ENCODE results near the gene RNF157.

Gene RNF157

GRCh38 chr17:76219670-76220383, 20.5 kb downstream of the RNF157 start:
- Histone ChIP-seq H3K27ac (no peak overlapping the region), H3K79me2 (ENCODE audit: insufficient read depth, low read depth) (no peaks in the 10 kb centered on the region), H3K4me2 (no peak overlapping the region), H3K27me3 (ENCODE audit: insufficient read depth, low read depth) (no peaks in the 10 kb centered on the region), H4K20me1 (ENCODE audit: insufficient read depth) (no peaks in the 10 kb centered on the region), H3K36me3 (ENCODE audit: insufficient read depth) (no peaks in the 10 kb centered on the region), H3K9ac (no peak overlapping the region), H3K4me3 (IDR thresholded peaks at IDR 0.05; ENCODE audit: insufficient read depth, low read depth, low read length) (no peak overlapping the region), H2AFZ (ENCODE audit: low read depth) (no peak overlapping the region), H3K4me1 (ENCODE audit: low read depth, poor library complexity, severe bottlenecking) (peaks cover 12% of the 10 kb centered on the region)
- TF ChIP-seq CTCF (conservative IDR thresholded peaks at IDR 0.05; ENCODE audit: low read depth, low read length): no peak

GRCh38 chr17:76217081-76217480, 23.2 kb downstream of the RNF157 start:
- Histone ChIP-seq H2AFZ (ENCODE audit: low read depth) (no peak overlapping the region), H3K79me2 (ENCODE audit: insufficient read depth, low read depth) (no peaks in the 10 kb centered on the region), H3K36me3 (ENCODE audit: insufficient read depth) (no peaks in the 10 kb centered on the region), H3K4me2 (no peak overlapping the region), H3K9ac (no peak overlapping the region), H3K4me1 (ENCODE audit: low read depth, poor library complexity, severe bottlenecking) (peaks cover 22% of the 10 kb centered on the region), H3K4me3 (IDR thresholded peaks at IDR 0.05; ENCODE audit: insufficient read depth, low read depth, low read length) (no peak overlapping the region), H4K20me1 (ENCODE audit: insufficient read depth) (no peaks in the 10 kb centered on the region), H3K27ac (no peak overlapping the region), H3K27me3 (ENCODE audit: insufficient read depth, low read depth) (no peaks in the 10 kb centered on the region)
- no peak for TF ChIP-seq CTCF (conservative IDR thresholded peaks at IDR 0.05; ENCODE audit: low read depth, low read length)

- no peak for TF ChIP-seq CTCF (conservative IDR thresholded peaks at IDR 0.05; ENCODE audit: low read depth, low read length)
Measured at GRCh38 chr17:76213491-76213890, 26.8 kb downstream of the RNF157 start.

GRCh38 chr17:76208120-76208519, 32.2 kb downstream of the RNF157 start:
- peak overlapping the region; percentile 53 for H3K4me2 ChIP-seq
- no peaks in the 10 kb centered on the region for H3K27me3 ChIP-seq (ENCODE audit: insufficient read depth, low read depth)
- no peaks in the 10 kb centered on the region for H3K36me3 ChIP-seq (ENCODE audit: insufficient read depth)
- no peak overlapping the region for H2AFZ ChIP-seq (ENCODE audit: low read depth)
- no peak overlapping the region for H3K4me3 ChIP-seq (IDR thresholded peaks at IDR 0.05; ENCODE audit: insufficient read depth, low read depth, low read length)
- H3K4me1 ChIP-seq (ENCODE audit: low read depth, poor library complexity, severe bottlenecking): peaks cover 83% of the 10 kb centered on the region
- TF ChIP-seq CTCF (conservative IDR thresholded peaks at IDR 0.05; ENCODE audit: low read depth, low read length): no peak
- peak overlapping the region; percentile 5; the same call in 1 of the 2 replicates for H3K9ac ChIP-seq
- no peaks in the 10 kb centered on the region for H3K79me2 ChIP-seq (ENCODE audit: insufficient read depth, low read depth)
- no peaks in the 10 kb centered on the region for H4K20me1 ChIP-seq (ENCODE audit: insufficient read depth)
- H3K27ac ChIP-seq: peak overlapping the region; percentile 71

More at GRCh38 chr17:76213491-76213890, 26.8 kb downstream of the RNF157 start:
- Histone ChIP-seq H4K20me1 (ENCODE audit: insufficient read depth) (no peaks in the 10 kb centered on the region), H3K9ac (no peak overlapping the region), H3K4me2 (no peak overlapping the region), H3K4me3 (IDR thresholded peaks at IDR 0.05; ENCODE audit: insufficient read depth, low read depth, low read length) (no peak overlapping the region), H2AFZ (ENCODE audit: low read depth) (no peak overlapping the region), H3K27me3 (ENCODE audit: insufficient read depth, low read depth) (no peaks in the 10 kb centered on the region), H3K4me1 (ENCODE audit: low read depth, poor library complexity, severe bottlenecking) (peaks cover 50% of the 10 kb centered on the region), H3K79me2 (ENCODE audit: insufficient read depth, low read depth) (no peaks in the 10 kb centered on the region), H3K27ac (no peak overlapping the region), H3K36me3 (ENCODE audit: insufficient read depth) (no peaks in the 10 kb centered on the region)

Measured in KMS-11 (cell line).